GM21717 (cell line): ENCODE results near the gene RNASEH2C.
"Not testable (repeated sequence)": the region's sequence is repeated elsewhere in the genome, so short reads cannot be mapped to it uniquely, and the experiment has no call there.

Experiments used
- ATAC-seq: cut with Tn5 transposase; IDR thresholded peaks from one replicate; pipeline ENCODE4 v1.9.1; 2021; ENCODE audit warnings: mild to moderate bottlenecking, moderate library complexity; ENCODE audit not compliant: unreplicated experiment

RNASEH2C gene

GRCh38 chr11:65717906-65718305, 2.7 kb downstream of the RNASEH2C start:
- no peak for ATAC-seq

- no peak for ATAC-seq
Measured at GRCh38 chr11:65716774-65717405, 3.7 kb downstream of the RNASEH2C start.

- no peak for ATAC-seq
Measured at GRCh38 chr11:65716302-65716701, 4.3 kb downstream of the RNASEH2C start.

GRCh38 chr11:65714433-65714832, 6.2 kb downstream of the RNASEH2C start:
- ATAC-seq = no peak

GRCh38 chr11:65713212-65713969, 7.2 kb downstream of the RNASEH2C start:
- no peak for ATAC-seq

GRCh38 chr11:65712633-65713076, 7.9 kb downstream of the RNASEH2C start:
- no peak for ATAC-seq

- ATAC-seq = peak; percentile 73
Measured at GRCh38 chr11:65711785-65712632, 8.6 kb downstream of the RNASEH2C start, which contains the start of gene KAT5. TSS of gene KAT5 (plus strand) at chr11:65712252. CDS start at chr11:65712268, 16 bp downstream.

- no peak for ATAC-seq
Measured at GRCh38 chr11:65710421-65710820, 10.2 kb downstream of the RNASEH2C start.

GRCh38 chr11:65709661-65710060, 10.9 kb downstream of the RNASEH2C start:
- ATAC-seq = no peak

- ATAC-seq = no peak
Measured at GRCh38 chr11:65708451-65708850, 12.1 kb downstream of the RNASEH2C start.

- ATAC-seq = not testable (repeated sequence)
Measured at GRCh38 chr11:65707002-65707401, 13.6 kb downstream of the RNASEH2C start.

- ATAC-seq = not testable (repeated sequence)
Measured at GRCh38 chr11:65706303-65706763, 14.3 kb downstream of the RNASEH2C start.

GRCh38 chr11:65703846-65704245, 16.8 kb downstream of the RNASEH2C start:
- ATAC-seq = no peak

- no peak for ATAC-seq
Measured at GRCh38 chr11:65701686-65702085, 18.9 kb downstream of the RNASEH2C start.

GRCh38 chr11:65700399-65700798, 20.2 kb downstream of the RNASEH2C start:
- ATAC-seq = no peak

- ATAC-seq = no peak
Measured at GRCh38 chr11:65699306-65699705, 21.3 kb downstream of the RNASEH2C start.

- no peak for ATAC-seq
Measured at GRCh38 chr11:65698205-65698604, 22.4 kb downstream of the RNASEH2C start.

GRCh38 chr11:65696802-65697552, 23.6 kb downstream of the RNASEH2C start:
- ATAC-seq = no peak

- ATAC-seq = no peak
Measured at GRCh38 chr11:65695459-65696241, 24.9 kb downstream of the RNASEH2C start.

GRCh38 chr11:65692367-65692766, 28.2 kb downstream of the RNASEH2C start:
- ATAC-seq = no peak
